GM18498 (cell line): ENCODE measurements around the gene WNT3A.

Experiments
- ATAC-seq: cut with Tn5 transposase; IDR thresholded peaks from one replicate; pipeline ENCODE4 v1.9.1; 2021; ENCODE audit warnings: mild to moderate bottlenecking, moderate library complexity; ENCODE audit not compliant: unreplicated experiment

Gene WNT3A

GRCh38 chr1:228096416-228097332, 89.9 kb downstream of the WNT3A start:
- ATAC-seq, result no peak

- ATAC-seq, result no peak
Measured at GRCh38 chr1:228097333-228098081, 90.7 kb downstream of the WNT3A start.

DNA sequence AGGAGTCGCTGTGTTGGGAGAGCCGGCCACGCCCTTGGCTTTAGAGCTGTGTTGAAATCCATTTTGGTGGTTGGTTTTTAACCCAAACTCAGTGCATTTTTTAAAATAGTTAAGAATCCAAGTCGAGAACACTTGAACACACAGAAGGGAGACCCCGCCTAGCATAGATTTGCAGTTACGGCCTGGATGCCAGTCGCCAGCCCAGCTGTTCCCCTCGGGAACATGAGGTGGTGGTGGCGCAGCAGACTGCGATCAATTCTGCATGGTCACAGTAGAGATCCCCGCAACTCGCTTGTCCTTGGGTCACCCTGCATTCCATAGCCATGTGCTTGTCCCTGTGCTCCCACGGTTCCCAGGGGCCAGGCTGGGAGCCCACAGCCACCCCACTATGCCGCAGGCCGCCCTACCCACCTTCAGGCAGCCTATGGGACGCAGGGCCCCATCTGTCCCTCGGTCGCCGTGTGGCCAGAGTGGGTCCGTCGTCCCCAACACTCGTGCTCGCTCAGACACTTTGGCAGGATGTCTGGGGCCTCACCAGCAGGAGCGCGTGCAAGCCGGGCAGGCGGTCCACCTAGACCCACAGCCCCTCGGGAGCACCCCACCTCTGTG, 91.6 kb downstream of the WNT3A start:
- ATAC-seq, result no peak

- ATAC-seq, result no peak
Measured at GRCh38 chr1:228099331-228099732, 92.5 kb downstream of the WNT3A start.

- no peak for ATAC-seq
Measured at GRCh38 chr1:228100822-228101613, 94.2 kb downstream of the WNT3A start.

DNA sequence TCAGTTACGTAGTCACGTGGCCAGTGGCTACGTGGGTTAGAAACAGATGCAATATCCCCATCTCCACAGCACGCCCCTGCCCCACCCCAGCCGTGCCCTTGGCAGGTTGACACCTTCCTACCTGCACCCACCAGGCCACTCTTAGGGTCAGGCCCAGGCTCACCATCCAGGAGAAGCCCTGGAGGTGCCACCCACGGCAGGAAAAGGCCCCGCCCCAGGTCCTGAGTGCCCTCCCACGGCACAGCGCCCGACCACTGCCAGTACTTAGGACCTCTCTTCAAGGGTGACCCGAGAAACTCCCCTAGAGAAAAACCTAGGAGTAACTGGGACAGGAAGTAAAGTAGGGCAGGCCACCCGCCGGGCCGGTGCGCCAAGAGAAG, 94.8 kb downstream of the WNT3A start:
- ATAC-seq, result no peak

- peak; percentile 23 for ATAC-seq
Measured at GRCh38 chr1:228101994-228102790, 95.4 kb downstream of the WNT3A start.

DNA sequence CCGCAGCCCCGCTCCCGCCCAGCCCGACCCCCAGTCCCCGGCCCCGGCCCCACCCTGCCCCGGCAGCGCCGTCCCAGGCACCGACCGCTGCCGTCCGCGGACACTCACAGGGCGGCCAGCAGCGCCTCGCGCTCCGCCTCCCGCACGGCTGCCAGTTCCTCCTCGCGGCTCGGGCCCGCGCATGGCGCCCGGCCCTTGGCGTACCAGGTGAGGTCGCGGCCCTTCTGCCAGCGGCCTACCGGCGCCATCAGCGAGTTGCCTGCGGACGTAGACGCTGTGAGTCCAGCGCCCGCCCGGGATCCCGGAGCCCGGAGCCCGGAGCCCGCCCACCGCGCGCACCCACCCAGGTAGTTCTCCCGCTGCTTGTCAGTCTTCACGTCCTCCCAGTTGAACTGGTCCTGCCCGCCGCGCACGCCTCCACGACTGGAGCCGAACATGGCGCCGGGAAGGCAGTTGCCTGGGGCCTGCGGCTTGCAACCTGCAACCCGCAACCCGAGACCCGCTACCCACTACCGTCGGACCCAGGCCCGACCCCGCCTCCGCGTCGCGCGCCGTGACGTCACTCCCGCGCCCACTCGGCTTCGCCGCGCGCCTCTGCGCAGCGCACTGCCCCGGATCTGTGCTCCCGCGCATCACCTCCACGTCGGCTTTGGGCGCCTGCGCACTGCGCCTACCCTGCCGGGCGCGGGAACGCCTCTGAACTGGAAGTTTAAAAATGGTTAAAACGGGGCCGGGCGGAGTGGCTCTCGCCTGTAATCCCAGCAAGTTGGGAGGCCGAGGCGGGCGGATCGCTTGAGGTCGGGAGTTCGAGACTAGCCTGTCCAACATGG, 96.2 kb downstream of the WNT3A start, which contains the start of gene C1orf35:
C1orf35 (minus strand) TSS at position 535 of the 830 bp plus-strand sequence; CDS start at position 437, 98 bp downstream.
- ATAC-seq, result peak; percentile 78

DNA sequence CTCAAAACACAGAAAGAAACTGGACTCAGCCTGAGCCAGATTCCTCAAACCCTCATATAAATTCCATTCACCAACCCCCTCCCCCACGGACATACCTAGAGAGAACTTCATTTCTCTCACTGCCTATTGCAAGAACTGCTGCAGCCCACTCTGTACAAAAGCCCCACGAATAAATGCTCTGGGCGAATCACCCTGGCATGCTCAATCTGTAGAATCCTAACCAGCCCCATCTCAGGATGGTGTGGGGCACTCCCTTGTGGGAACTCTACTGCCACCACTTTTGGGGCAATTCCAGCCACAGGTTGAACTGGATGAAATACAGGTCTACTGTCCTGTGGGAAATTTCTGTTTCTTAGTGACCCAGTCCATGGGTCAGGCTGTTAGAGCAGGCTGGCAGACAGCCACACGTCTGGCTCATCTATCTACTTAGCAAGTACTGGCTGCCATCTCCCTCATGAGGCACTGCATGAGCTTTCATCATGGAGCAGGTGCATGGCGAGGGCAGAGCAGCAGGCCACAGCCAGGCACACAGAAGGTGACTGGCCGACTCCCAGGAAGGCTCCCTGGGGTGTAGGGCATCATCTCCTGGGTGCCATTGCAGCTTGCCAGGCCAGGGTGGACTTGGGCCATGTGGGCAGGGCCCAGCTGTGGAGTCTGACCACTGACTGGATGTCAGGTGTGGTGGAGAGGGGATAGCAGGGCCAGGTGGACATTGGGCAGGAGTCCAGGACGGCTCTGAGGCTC, 97.9 kb downstream of the WNT3A start:
- no peak for ATAC-seq

DNA sequence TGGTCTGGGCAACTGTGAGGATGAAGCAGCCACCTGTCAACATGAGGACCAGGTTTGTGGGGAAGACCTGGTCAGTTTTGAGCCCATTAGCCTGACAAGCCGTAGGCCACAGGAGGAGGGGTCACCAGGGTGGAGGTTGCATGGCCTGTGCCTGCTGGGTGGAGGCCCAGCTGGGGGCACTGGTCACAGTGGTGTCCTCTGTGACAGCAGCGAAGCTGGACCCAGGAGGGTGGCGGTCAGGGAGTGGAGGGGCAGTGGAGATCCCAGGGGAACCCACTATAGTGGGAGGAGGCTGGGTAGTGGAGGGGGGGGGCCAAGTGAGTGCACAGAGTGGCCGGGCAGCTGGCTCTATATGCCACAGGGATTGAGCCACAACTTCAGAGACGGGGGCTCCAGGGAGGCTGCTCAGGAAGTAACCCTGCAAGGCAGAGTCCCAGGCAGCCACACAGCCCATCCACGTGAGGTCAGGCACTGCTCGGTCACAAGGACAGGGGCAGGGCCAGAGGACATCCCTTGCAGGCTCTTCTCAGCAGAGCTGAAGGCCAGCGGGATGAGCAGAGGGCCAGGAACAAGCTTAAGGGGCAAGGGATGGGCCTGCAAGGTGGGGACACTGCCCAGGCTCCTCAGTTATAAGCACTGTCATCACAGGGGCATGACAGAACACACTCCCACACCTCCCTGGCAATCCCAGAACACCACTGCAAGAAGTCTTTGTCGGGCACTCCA, 98.6 kb downstream of the WNT3A start:
- ATAC-seq, result no peak

GRCh38 chr1:228105996-228106799, 99.4 kb downstream of the WNT3A start:
- no peak for ATAC-seq

- no peak for ATAC-seq
Measured at GRCh38 chr1:228106800-228107054, 99.9 kb downstream of the WNT3A start.

DNA sequence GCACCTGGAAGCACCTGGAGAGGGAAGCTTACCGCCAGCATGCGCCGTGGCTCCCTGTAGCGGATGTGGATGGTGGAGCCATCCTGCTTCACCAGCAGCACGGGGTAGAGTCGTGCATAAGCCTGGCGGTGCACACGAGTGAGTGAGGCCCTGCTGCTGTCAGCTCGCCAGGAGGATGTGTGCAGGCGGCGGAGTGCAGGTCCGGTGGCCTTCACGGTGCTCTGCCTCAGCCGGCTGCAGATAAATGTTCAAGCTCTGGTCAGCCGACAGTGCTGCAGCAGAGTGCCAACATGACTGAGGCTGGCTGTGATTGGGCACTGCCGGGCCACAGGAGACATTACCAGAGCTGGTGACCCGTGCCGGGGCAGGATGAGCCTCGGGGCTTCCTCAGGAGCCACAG, 100.8 kb downstream of the WNT3A start:
- ATAC-seq, result no peak

DNA sequence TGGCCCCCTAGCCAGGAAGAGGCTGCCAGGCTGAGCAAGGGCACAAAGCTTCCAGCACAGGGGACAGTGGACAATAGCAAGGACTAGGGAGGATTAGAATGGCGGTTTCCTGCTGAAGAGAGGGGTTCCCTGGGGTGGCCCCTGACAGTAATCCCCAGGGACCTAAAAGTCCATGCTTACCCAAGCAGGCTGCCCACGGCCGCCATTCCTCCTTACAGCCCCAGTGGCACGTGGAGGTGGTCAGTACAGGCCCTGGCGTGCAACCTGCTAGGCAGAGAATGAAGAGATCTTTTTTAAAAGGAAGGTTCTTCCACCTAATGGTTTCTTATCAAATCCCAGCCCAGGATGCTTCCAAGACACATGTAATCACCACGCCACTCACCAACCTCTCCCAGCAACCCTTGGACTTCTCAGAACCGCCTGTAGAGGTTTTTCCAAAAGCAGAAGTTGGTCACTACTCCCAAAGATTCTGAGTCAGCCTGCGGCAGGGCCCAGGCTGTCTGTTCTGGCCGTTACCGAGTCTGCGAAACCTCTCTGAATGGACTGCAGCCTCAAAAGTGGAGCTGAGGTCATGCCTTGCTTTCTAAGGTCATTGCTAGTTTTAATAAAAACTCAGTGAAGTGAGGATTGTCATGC, 101.4 kb downstream of the WNT3A start:
- ATAC-seq, result no peak

- peak; percentile 1 for ATAC-seq
Measured at GRCh38 chr1:228108742-228109072, 101.9 kb downstream of the WNT3A start.

DNA sequence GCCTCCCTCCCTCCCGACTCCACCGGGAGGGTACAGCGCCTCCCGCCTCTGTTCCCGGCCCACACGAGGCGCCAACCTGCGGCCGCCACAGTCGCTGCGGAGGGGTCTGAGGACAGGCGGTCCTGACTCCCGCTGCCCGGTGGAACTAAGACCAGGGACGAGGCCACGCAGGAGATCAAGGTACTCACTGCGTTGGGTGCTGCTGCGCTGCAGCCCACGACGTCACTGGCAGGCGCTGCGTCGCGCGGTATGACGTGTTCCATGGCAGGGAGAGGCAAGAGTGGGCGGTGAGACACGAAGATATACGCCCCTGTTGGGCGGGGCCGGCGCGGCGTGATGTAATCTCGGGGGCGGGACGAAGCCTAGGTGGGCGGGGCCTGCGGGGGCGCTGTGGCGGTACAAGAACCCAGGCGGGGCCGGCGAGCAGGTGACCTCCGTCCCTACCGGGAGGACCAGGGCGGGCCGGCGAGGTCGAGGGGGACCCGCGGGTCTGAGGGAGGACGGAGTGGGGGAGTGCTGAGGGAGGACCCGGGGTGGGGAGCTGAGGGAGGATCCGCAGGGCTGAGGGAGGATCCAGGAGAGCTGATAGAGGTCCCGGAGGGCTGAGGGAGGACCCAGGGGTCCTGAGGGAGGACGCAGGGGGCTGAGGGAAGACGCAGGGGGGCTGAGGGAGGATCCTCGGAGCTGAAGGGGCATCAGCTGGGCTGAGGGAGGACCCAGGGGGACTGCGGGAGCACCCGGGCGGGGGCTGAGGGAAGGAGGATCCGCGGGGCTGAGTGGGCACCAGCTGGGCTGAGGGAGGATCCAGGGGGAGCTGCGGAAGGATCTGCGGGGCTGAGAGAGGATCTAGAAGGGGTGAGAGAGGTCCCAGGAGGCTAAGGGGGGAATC, 102.5 kb downstream of the WNT3A start, which contains the start of gene MRPL55:
MRPL55 (minus strand) TSS at position 227 of the 889 bp plus-strand sequence. CDS start 1,039 bp downstream, outside the sequence.
- peak; percentile 92 for ATAC-seq
